GM19324 (cell line): ENCODE data around the gene RPL29.
"Not testable (repeated sequence)": the region's sequence is repeated elsewhere in the genome, so short reads cannot be mapped to it uniquely, and the experiment has no call there.

ENCODE experiments used
- ATAC-seq: cut with Tn5 transposase; IDR thresholded peaks from one replicate; pipeline ENCODE4 v1.9.1; 2021; ENCODE audit warnings: mild to moderate bottlenecking, moderate library complexity; ENCODE audit not compliant: unreplicated experiment, low FRiP score

The RPL29 gene

DNA sequence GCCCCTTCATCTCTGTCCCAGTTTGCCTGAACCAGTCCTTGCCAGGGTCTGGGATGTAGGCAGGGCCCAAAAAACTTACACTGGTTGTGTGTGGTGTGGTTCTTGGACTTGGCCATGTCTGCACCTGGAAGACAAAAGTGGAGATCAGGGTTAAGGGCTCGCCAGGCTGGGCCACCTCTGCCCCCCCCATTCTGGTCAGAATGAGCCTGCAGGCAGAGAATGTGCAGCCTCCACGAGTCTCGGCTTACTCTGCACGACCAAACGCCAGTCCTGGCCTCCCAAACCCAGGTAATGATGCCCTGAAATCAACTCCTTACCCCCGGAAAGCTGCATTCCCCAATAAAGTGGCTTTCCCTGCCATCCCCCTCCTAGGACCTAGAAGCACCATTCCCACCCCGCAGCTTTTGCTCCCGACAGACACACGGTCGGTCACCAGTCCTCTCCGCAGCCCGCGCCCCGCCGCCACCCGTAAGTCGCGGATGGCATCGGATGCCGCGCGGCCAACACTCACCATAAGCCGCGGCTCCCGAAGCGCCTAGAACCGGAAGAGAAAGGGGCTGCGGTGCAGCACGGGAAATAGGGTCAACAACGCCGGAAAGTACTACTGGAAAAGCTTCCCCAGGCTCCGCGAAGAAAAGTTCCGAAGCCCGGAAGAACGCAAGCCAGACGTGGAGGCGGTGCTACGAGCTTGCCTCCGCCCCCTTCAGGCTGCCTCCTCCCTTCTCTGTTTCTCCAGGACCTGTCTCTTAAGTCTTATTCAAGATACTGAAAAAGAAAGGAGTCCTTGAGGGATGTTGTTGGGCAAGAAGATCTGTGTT, at the start of gene RPL29:
Gene RPL29 (minus strand): TSS at position 550 of the 818 bp plus-strand sequence. CDS start 434 bp downstream, at position 116.
- ATAC-seq, result peak; percentile 87

DNA sequence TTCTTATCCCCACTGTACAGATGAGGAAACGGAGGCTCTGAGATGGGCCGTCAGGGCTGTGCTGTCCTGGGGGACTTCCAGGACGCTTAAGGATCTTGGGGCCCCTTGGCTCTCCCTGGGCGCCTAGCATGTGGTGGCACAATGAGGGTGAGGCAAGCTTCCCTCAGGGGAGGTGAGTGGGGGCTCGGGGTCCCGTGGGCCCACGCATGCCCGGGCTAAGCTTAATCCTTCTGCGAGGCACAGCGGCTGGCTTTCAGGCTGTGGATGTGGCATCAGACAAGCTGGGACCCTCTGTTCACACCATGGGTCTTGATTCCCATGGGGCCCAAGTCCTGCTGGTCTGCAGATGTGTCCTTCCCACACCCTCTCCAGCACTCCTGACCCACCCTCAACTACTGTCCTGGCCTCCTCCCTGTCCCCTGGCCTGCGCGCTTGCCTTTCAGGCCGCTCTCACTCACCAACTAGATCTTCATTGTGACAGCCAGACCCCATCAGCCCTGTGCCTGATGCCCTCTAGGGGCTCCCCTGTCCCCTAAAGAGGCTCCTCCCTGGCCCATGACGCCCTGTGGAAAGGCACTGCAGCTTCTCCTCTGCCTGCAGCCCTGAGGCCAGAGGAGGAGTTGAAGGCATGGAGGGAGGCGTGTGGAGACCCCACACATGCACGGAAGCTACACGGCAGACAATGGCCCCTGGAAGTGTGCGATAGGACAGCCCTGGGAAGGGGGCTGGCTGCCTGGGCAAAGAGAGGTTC, 49.3 kb upstream of the RPL29 start:
- ATAC-seq, result no peak

DNA sequence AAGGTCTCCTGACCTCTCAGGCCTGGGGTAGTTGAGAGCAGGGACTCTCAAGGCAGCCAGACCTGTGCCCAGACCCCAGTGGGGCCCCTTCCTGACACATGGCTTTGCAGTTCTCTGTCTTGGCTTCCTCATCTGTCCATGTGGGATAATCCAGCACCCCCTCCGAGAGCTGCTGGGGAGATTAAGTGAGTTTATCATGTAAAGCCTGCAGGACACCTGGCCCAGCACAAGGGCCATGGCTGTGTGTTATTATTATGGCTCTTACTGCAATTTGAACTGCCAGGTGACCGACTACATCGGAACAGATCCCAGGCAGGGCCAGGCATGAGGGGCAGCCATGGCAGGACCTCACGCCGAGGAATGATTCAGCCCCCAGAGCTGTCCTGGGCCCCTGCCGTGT, 48.1 kb upstream of the RPL29 start:
- ATAC-seq, result no peak

DNA sequence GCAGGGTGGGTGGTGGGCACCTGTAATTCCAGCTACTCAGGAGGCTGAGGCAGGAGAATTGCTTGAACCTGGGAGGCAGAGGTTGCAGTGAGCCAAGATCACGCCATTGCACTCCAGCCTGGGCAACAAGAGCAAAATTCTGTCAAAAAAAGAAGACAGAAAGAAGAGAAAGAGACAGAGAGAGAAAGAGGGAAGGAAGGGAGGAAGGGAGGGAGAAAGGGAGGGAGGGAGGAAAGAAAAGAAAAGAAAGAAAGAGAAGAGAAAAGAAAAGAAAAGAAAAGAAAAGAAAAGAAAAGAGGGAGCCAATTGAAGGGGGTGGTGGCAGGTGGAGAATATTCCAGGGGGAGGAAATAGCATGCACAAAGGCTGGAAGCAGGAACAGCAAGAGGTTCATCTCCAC, 47.3 kb upstream of the RPL29 start:
- not testable (repeated sequence) for ATAC-seq

DNA sequence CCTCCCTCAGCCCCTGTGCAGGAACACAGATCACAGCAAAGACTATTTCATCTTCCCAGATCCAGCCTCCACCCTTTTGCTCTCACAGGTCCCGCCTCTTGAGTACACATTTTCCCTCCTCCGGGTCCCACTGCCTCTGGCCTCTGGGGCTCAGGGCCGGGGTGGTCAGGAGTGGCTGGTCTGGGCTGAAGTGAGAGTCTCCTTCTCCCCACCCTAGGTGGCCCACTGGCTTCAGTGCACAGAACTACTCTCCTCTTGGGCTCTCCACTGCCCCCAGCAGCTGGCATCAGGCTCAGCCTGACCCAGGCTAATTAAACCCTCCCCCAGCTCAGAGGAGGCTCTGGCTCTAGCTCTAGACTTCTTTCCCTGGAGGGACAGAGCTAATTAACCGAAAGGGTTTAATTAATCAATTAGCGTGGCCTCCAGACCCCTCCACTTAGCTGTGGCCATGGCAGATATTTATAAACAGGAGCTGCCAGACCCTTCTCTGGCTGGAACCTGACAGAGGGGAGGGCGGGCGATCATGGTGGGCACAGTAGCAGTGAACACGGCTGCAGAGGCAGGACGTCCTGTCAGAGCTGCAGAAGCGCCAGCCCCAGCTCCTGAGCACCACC, 45.5 kb upstream of the RPL29 start:
- ATAC-seq, result no peak

DNA sequence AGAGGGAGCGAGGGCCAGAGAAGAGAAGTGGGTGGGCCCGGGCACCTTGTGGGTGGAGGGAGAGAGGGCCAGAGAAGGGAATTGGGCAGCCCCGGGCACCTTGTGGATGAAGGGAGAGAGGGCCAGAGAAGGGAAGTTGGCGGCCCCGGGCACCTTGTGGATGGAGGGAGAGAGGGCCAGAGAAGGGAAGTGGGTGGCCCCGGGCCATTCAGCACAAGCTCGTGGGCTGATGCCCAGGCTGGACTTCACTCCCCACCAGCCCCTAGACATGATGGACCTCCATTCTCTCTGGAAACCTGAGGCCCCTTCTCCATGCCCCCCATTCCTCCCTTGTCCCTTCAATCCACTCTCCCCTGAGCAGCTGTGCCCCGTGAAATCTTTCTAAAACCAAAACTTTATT, 44.9 kb upstream of the RPL29 start:
- ATAC-seq, result no peak

DNA sequence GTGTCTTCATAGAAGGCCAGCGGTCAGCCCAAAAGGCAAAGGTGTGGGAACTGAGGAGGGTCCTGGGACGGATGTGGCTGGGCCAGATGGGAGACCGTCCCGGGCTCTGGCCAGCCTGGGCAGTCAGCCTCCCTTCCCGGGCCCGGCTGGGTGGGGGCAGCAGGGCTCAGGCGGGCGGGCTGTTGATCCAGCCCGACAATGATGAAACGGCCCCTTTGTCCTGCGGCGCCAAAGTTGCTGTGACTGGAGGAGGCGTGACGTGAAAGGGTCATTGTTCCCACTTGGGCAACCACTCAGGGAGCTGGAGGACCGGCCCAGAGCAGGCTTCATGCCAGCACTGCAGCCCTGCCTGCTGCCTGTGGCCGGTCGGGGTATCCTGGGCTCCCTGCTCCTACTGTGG, 44.2 kb upstream of the RPL29 start:
- ATAC-seq, result no peak

DNA sequence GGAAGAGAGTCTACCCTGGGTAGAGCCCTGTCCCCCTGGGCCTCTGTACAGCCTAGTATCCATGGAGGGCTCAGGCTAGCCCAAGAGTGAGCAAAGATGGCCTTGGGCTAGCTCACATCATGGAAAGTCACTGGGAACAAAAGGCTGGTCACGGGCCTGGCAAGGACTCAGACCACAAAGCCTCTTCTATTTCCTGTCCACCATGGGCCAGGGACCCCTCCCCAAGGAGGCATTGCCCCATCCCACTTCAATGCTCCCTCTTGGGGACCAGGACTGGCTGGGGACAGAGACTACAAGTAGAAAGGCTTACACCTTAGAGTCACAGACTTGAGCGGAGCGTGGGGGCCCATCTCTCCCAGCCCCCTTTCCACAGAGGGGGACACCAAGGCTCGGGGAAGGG, 43.7 kb upstream of the RPL29 start:
- no peak for ATAC-seq

DNA sequence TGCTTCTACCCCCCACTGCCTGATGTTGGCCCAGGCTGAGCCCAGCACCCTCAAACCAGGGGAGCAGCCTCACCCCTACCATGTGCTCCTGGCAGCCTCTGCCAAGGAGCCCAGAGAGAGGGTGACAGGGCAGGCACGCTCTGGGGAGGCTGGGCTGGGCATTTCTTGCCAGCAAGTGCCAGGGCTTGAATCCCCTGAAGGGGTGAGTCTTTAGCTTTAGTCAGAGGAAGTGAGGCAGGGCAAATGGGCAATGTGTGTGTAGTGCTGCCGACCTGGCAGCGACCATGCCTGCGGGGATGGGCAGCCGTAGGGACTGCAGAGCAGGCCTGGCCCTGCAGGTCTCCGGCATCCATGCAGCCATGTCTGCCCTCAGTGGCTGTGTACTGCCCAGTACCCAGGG, 42.5 kb upstream of the RPL29 start:
- no peak for ATAC-seq

DNA sequence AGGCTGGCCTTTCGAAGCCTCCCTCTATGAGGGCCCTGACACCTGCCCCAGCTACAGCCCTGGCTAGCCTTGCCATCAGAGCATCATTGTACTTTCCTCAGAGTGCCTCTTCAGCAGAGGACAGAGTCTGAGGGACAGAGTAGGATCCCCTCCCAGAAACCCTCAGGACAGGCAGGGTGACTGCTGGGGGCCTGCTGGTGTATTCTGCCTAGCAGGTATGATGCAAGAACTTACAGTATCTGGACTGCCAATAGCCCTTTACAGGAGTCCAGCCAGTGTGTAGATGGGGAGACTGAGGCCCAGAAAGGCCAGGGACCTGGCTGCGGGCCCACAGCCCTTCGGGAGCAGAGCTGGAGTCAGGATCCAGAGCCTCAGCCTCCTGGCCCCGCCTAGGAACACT, 41.6 kb upstream of the RPL29 start:
- no peak for ATAC-seq

DNA sequence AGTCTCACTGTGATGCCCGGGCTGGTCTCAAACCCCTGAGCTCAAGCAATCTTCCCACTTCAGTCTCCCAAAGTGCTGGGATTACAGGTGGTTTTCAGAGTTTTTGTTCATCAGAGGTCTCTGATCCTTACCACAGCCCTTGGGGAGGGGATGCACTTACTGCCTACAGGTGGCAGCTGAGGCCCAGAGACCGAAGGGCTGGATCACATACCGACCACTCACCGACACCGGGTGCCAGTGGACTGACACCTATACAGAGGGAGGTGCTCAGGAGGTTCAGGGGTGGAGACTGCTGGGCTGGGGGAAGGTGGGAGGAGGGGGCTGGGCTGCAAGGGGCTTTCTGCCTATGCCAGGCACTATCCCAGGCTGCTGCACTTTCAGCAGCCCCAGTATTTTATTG, 41.1 kb upstream of the RPL29 start:
- ATAC-seq, result no peak

DNA sequence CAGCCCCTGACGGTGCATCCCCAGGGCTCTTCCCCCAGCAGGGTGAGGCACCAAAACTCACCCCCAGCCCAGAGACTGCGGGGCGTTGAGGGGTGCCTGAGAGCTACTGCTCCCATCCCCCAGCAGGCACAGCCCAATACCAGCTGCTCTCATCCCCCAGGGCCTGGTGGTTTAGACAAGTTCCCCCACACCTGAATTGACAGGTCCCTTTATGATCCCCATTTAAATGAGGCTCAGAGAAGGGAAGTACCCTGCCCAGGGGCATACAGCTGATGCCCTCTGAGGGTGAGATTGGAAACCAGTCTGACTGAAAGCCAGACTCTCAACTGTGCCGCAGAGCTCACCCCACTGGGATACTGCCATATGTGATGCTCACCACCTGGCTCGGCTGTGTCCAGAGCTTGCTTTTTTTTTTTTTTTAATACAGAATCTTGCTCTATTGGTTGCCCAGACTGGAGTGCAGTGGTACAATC, 40.6 kb upstream of the RPL29 start:
- no peak for ATAC-seq

DNA sequence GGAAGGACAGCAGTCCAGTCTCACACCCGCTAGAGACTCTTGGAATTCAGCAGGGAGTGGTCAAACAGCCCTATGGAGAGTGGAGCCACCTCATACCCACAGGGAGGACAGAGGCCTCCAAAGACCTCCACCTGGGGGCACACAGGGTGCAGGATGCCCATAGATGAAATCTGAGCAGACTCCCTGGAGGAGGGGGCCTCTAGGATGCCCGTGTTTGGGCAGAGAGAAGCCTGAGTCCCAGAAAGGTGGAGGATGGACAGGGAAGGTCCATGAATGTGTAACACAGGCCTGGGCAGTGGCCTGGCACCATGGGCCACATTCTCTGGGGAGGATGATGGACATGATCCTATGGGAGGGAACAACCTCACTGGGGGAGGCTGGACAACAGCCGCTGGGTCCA, 39.0 kb upstream of the RPL29 start:
- ATAC-seq, result no peak

DNA sequence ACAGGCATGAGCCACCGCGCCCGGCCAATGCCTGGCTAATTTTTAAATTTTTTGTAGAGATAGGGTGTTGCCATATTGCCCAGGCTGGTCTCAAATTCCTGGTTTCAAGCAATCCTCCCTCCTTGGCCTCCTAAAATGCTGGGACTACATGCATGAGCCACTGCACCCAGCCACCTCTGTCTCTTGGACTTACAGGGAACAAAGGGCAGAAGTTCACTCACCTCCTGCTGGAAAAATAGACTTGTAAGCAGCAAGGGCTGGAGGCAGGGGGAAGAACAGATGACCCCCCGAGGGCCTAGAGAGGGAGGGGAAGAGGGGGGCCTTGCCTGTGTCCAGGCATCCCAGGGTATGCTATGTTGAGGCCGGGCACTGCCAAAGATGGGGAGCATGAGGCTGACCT, 38.5 kb upstream of the RPL29 start:
- no peak for ATAC-seq

DNA sequence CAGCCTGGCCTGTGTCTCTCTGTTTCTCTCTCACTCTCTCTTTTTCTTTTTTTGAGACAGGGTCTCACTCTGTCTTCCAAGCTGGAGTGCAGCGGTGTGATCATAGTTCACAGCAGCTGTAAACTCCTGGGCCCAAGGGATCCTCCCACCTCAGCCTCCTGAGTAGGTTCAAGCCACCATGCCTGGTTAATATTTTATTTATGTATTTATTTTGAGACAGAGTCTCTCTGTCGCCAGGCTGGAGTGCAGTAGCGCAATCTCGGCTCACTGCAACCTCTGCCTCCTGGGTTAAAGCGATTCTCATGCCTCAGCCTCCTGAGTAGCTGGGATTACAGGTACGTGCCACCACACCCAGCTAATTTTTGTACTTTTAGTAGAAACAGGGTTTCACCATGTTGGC, 38.1 kb upstream of the RPL29 start:
- ATAC-seq, result not testable (repeated sequence)

DNA sequence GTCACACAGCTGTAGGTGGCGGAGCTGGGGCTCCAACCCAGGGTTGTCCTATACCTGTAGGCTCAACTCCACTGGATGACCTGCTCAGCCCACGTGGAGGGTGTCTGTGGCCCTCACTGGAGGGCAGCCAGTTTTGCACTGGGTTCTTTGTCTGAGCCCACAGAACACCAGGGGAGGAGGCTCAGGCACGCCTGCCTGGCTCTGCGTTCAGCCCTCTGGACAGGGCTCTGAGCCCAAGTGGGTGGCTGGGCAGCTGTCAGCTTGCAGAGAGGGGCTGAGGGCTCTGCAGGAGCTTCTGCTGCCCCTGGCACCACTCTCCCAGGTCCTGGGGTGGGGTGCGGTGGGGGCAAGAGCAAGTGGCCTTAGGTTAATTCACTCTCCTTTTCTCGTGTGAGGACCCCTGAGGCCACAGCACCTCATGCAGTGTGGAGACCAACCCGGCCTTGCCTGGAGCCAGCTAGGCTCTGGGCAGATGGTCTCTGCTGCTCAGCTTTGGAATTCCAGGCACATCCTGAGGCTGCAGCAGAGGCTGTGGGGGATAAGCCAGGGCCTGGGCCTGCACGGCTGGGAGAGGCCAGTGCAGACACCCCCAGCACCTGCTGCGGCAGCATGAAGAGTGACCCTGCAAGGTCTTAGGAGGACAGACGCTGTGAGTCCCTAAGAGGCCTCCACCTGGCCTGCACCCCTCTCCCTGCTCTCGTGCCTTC, 37.2 kb upstream of the RPL29 start:
- ATAC-seq, result no peak

DNA sequence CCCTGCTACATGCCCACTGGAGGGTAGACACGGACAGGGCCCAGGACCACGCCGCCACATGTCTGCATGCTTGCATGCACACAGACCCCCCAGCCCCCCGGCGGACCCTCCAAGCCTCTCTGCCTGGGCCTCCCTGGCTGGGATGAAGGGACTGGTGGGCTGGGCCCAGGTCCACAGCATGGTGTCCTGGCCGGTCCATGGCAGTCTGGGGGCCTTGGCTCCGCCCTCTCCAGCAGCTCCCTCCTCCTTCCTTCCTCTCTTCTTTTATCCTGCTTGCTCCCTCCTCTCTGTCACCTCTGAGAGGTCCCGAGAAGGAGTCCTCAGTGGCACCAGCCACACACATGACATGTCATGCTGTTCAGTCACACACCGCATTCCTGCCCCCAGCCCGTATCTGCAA, 36.2 kb upstream of the RPL29 start:
- no peak for ATAC-seq

DNA sequence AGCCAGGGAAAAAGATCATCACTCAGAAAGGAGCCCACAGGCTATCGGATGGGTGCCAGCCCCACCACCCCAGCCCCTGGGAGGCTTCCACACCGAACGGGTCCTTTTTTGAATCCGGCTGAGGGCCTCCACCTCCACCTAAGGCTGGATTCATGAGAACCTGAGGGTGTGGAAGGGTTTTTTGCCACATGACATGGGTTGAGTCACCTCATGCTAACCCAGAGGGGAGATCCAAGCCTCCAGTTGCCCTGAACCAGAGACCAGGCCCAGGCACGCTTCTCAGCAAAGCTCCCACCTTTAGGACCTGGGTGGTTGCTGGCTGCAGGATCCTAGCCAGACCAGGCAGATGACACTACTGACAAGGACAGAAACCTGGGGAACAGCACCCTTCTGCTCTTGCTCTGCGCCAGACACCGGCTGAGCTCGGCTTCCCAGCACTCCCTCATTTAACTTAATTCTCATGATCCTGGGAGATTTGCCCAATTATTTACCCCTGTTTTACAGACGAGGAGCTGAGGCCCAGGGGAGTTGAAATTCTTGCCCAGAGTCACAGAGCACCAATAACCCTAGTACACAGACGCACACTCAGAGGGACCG, 35.1 kb upstream of the RPL29 start:
- no peak for ATAC-seq

DNA sequence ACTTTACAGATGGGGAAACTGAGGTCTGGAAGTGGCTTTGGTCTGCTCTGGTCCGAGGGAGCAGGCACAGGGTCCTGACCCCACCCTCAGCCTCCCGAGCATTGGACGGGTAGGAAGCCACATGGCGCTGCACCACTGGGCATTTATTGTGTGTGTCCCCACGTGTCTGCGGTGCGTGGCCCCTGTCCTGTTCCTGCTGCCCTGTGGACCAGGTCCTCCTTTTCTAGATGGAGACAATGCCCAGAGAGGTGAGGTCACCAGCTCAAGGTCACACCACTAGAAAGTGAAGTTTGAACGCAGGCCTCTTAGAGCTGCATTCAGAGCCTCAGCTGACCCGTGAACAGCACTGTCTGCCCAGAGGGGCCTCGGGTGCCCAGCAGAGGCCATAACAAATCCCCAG, 33.8 kb upstream of the RPL29 start:
- no peak for ATAC-seq

DNA sequence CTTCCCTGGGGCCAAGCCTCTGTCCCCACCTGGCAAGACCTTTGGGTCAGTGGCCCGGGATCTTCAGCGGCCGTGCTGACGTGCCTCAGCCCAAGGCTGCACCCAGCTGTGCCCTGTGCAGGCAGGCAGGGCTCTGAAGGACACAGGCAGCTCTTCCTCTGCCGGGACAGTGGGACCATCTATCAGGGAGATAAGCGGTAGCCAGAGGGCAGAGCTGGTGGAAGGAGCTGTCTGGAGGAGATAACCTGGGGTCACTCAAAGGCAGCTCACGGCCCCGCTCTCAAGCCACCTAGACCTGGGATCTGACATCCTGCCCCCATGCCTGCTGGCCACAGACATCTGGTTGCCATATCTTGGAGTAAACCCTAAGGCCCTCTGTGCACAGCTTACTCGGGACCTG, 33.4 kb upstream of the RPL29 start:
- ATAC-seq, result no peak
